Gastroesophageal sphincter (tissue), 4 donors: Measurements from ENCODE around the gene IDUA. TPM values are rescaled to one million over a fixed set of nuclear protein-coding genes. Genes with fewer than 3 reads are reported as not detected.
"Not testable (repeated sequence)": the region's sequence is repeated elsewhere in the genome, so short reads cannot be mapped to it uniquely, and the experiment has no call there.

Experiments
- ATAC-seq: fragments of 150-250 bp; one replicate; pipeline ENCODE4 v1.9.1; 2016; ENCODE audit warnings: mild to moderate bottlenecking, moderate library complexity
- H3K27ac ChIP-seq, 4 donors: fragments of 200-600 bp; sonication (generic) in 3 of 4; 1 replicate in 3 of 4; 2 replicates in 1 of 4; pipeline ENCODE4 v1.5.1; 2016 to 2019
- H3K27me3 ChIP-seq: fragments of 200-600 bp; sonication (generic); one replicate; pipeline ENCODE4 v1.5.1; 2019
- H3K36me3 ChIP-seq, 2 donors: fragments of 200-600 bp; sonication (generic); one replicate each; pipeline ENCODE4 v1.5.1; 2019; ENCODE audit warnings: control low read depth in 1 of 2
- H3K4me1 ChIP-seq, 3 donors: fragments of 200-600 bp; sonication (generic); 1 replicate in 2 of 3; 2 replicates in 1 of 3; pipeline ENCODE4 v1.5.1; 2016 to 2019; ENCODE audit warnings: control low read depth in 2 of 3
- H3K4me3 ChIP-seq, 2 donors: fragments of 200-600 bp; sonication (generic); one replicate each; pipeline ENCODE4 v1.5.1; 2019; ENCODE audit warnings: mild to moderate bottlenecking in 1 of 2, moderate library complexity in 1 of 2
- H3K9me3 ChIP-seq, 3 donors: fragments of 200-600 bp; sonication (generic); one replicate each; pipeline ENCODE4 v1.5.1; 2017 to 2019; ENCODE audit warnings: control low read depth in 2 of 3
- CTCF ChIP-seq, 4 experiments: fragments of 200-600 bp in 2 of 4; fragments of 450-650 bp in 2 of 4; sonication (generic) in 1 of 4; IDR thresholded peaks; one replicate each; pipeline ENCODE4 v1.5.1; 2017 to 2019; ENCODE audit warnings: antibody characterized with exemption in 4 of 4, mild to moderate bottlenecking in 2 of 4, moderate library complexity in 2 of 4
- EP300 ChIP-seq: sonication (generic); formaldehyde crosslinking; IDR thresholded peaks from one replicate; pipeline ENCODE4 v1.6.1; 2017; ENCODE audit warnings: antibody characterized with exemption, mild to moderate bottlenecking
- POLR2A ChIP-seq, 2 donors: fragments of 450-650 bp; IDR thresholded peaks; one replicate each; pipeline ENCODE4 v1.6.1; 2017; ENCODE audit warnings: antibody characterized with exemption in 2 of 2, mild to moderate bottlenecking in 2 of 2, moderate library complexity in 1 of 2
- POLR2AphosphoS5 ChIP-seq: sonication (generic); formaldehyde crosslinking; IDR thresholded peaks from one replicate; pipeline ENCODE4 v1.6.1; 2017; ENCODE audit warnings: antibody characterized with exemption
- WGBS, 2 donors: methylation state at CpG; one replicate each; pipeline ENCODE4 v1.1.5; 2018; ENCODE audit warnings: low coverage in 1 of 2; 5-methylcytosine and 5-hydroxymethylcytosine counted together
- total RNA-seq, 4 donors: library from RNA; depleted of rRNA; stranded (reverse); fragments of >200 nt; gene quantifications; one replicate each; pipeline ENCODE4 v1.1.0, GENCODE V29; 2016

Gene IDUA
- total RNA-seq, 4 donors from 2014 or later = 4.6 to 15.1 (median 12.2) TPM

- WGBS, 2 donors = 65 to 88% methylated on average over 3 to 4 of the region's 40 CpGs
- Histone ChIP-seq H3K9me3 (no peaks in the 10 kb centered on the region), H3K27ac (no peak overlapping the region), H3K4me1 (peaks cover 0 to 31% (median 6%) of the 10 kb centered on the region in 3 donors), H3K4me3 (no peak overlapping the region), H3K27me3 (peaks cover 73% of the 10 kb centered on the region), H3K36me3 (no peaks in the 10 kb centered on the region)
- ATAC-seq = no peak
- TF ChIP-seq POLR2A (IDR thresholded peaks at IDR 0.05) = no peak
- peak in 1 of 4 experiments; percentile 32 for TF ChIP-seq CTCF (IDR thresholded peaks at IDR 0.05)
- no peak for TF ChIP-seq POLR2AphosphoS5
These were observed 63.8 kb downstream of the IDUA start for GRCh38 chr4:1050486-1051213.

- Histone ChIP-seq H3K4me3 (no peak overlapping the region), H3K36me3 (no peaks in the 10 kb centered on the region), H3K4me1 (peaks cover 0 to 34% (median 6%) of the 10 kb centered on the region in 3 donors), H3K27ac (no peak overlapping the region), H3K9me3 (no peaks in the 10 kb centered on the region), H3K27me3 (peaks cover 76% of the 10 kb centered on the region)
- no peak for TF ChIP-seq EP300
- no peak for TF ChIP-seq POLR2AphosphoS5
- TF ChIP-seq POLR2A (IDR thresholded peaks at IDR 0.05) = no peak
- no peak for TF ChIP-seq CTCF (IDR thresholded peaks at IDR 0.05)
- no peak for ATAC-seq
- WGBS, 2 donors = 69 to 86% methylated on average over 3 to 5 of the region's 9 CpGs
These were observed 64.6 kb downstream of the IDUA start for GRCh38 chr4:1051472-1051871.

GRCh38 chr4:1052231-1052671 lies 65.4 kb downstream of the IDUA start:
- Histone ChIP-seq H3K36me3 (no peaks in the 10 kb centered on the region), H3K27ac (no peak overlapping the region), H3K27me3 (peaks cover 84% of the 10 kb centered on the region), H3K9me3 (no peaks in the 10 kb centered on the region), H3K4me3 (no peak overlapping the region), H3K4me1 (peaks cover 0 to 28% (median 3%) of the 10 kb centered on the region in 3 donors)
- WGBS, 2 donors = 56 to 100% methylated on average over 1 to 5 of the region's 15 CpGs
- ATAC-seq = no peak
- TF ChIP-seq CTCF (IDR thresholded peaks at IDR 0.05) (no peak), POLR2AphosphoS5 (no peak), EP300 (no peak), POLR2A (IDR thresholded peaks at IDR 0.05) (no peak)

- Histone ChIP-seq H3K27ac (no peak overlapping the region), H3K36me3 (no peaks in the 10 kb centered on the region), H3K4me3 (no peak overlapping the region), H3K9me3 (no peaks in the 10 kb centered on the region), H3K27me3 (peaks cover 85% of the 10 kb centered on the region), H3K4me1 (peaks cover 0 to 19% (median 0%) of the 10 kb centered on the region in 3 donors)
- 4 to 16% methylated on average over 5 to 10 of the region's 24 CpGs for WGBS, 2 donors
- no peak for ATAC-seq
- TF ChIP-seq EP300 (no peak), POLR2AphosphoS5 (peak; percentile 58)
These were observed 66.3 kb downstream of the IDUA start for GRCh38 chr4:1053080-1053661.

GRCh38 chr4:1053891-1054290 lies 67.0 kb downstream of the IDUA start:
- not testable (repeated sequence) for H3K4me3 ChIP-seq, H3K36me3 ChIP-seq, H3K9me3 ChIP-seq, ATAC-seq, H3K27ac ChIP-seq
- Histone ChIP-seq H3K4me1 (peaks cover 0 to 19% (median 0%) of the 10 kb centered on the region in 3 donors), H3K27me3 (peaks cover 86% of the 10 kb centered on the region)
- WGBS, 2 donors = no CpG with 5 or more reads among the region's 7 CpGs

Other genes with a start within 250 kb of the IDUA start
- gene CPLX1, start 160.9 kb upstream of the IDUA start, total RNA-seq = under 1 TPM in 3 of 4 donors, not detected in 1; 0.31 to 0.96 (median 0.54) TPM
- 10 to 100 TPM; 70.1 to 95.3 (median 78.1) TPM for gene GAK, start 54.7 kb upstream of the IDUA start, total RNA-seq
- gene TMEM175, start 54.6 kb upstream of the IDUA start, total RNA-seq = 10 to 100 TPM; 21.7 to 40.3 (median 24.2) TPM
- gene DGKQ, start 13.5 kb upstream of the IDUA start, total RNA-seq = 10 to 100 TPM in 2 of 4 donors, 1 to 10 TPM in 2; 7.5 to 13.5 (median 9.3) TPM
- gene SLC26A1, start 6.4 kb downstream of the IDUA start, total RNA-seq = not detected
- gene FGFRL1, start 24.6 kb downstream of the IDUA start, total RNA-seq = 10 to 100 TPM; 21.9 to 36.8 (median 25.4) TPM
- gene RNF212, start 126.5 kb downstream of the IDUA start, total RNA-seq = 1 to 10 TPM; 1.5 to 6.9 (median 4.6) TPM
- gene SPON2, start 185.5 kb downstream of the IDUA start, total RNA-seq = 10 to 100 TPM; 16.3 to 72.5 (median 55.0) TPM